HTERT RPE-1 (cell line): ENCODE data around the gene C17orf100.
"Not testable (repeated sequence)": the region's sequence is repeated elsewhere in the genome, so short reads cannot be mapped to it uniquely, and the experiment has no call there.

Experiments
- in situ Hi-C: fragments of 300-500 bp; cut with MboI; formaldehyde crosslinking; loops from 4 replicates; pipeline ENCODE4 v1.14.3; 2020; ENCODE audit warnings: low sequenced_read_pairs

The C17orf100 gene

DNA sequence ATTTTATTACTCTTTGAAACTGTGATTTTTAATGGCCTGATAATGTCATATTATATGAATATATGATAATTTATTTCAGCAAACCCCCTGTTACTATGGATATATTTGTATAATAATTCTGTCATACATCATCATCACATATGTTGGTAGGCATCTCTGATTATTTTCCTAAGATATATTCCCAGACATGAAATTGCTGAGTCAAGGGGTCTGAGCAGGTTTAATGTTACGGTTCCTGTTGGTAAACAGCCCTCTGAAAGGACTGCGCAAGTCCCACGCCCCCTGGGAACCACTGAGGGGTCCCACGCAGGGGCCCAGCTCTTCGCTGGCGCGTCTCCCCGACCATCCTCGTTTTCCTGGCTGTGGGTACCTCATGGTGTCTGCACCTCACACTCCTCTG lies 37.4 kb downstream of the C17orf100 start:
- in situ Hi-C loops = no loop called here

DNA sequence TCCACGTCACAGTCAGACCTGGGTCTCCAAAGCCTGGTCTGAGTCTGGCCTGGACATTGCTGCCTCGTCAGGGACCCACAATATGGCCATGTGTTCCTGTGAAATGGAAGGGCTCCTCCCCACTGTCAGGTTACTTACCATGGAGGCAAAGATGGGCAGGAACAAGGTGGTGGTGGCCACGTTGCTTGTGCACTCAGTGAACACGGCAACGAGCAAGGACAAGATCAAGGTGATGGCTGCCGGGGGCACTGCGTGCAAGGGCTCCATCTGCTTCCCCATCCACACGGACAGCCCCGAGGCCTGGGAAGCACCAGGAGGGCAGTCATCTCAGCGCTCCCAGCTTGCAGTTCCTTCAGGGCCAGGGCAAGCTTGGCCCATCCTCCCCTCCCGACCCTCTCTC lies 39.1 kb downstream of the C17orf100 start:
- in situ Hi-C loops = no loop called here

DNA sequence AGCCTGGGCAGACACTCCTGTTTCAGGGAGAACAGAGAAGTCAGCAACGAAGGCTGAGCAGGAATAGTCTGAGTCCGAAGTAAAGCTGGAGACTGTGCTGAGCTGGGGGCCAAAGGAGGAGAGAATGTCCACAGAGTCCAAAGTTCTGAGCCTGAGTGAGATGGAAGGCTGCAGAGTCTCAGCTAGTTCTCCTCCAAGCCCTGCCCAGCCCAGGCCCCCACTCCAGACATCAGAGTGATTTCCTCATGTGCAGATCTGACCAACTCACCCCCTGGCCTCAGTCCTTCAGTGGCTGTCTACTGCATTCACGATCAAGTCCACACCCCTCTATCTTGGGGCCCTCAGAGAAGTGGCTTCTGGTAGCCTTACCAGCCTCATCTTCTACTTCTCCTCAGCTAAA lies 40.0 kb downstream of the C17orf100 start:
- in situ Hi-C loops = no loop called here

DNA sequence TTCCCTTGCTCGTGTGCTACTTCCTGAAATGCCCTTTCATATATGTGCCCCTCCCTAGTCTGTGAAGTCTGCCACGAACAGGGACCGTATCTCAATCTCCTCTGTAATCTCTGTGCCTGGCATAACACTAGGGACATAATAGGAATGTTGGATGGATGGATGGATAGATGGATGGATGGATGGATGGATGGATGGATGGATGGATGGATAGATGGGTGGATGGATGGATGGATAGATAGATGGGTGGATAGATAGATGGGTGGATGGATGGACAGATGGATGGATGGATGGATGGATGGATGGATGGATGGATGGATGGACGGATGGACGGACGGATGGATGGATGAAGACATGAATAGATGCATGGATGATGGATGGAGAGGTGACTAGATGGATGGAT lies 40.4 kb downstream of the C17orf100 start:
- in situ Hi-C loops = not testable (repeated sequence)

DNA sequence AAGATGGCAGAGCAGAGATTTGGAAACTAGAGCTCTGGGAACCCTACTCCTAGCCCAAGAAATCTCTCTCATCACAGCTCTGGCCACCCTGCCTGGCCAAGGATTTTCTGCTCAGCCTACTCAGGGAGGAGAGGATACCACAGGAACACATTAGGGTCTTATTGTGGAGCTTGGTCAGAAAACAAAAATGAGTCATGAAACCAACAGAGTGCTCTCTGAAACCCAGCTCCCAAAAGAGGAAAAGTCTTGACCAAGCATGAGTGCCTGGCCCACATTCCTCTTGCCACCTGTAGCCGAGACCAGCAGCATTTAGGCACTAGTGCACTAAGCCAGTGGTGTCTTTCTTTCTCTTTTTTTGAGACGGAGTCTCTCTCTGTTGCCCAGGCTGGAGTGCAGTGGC lies 43.5 kb downstream of the C17orf100 start:
- in situ Hi-C loops = no loop called here

DNA sequence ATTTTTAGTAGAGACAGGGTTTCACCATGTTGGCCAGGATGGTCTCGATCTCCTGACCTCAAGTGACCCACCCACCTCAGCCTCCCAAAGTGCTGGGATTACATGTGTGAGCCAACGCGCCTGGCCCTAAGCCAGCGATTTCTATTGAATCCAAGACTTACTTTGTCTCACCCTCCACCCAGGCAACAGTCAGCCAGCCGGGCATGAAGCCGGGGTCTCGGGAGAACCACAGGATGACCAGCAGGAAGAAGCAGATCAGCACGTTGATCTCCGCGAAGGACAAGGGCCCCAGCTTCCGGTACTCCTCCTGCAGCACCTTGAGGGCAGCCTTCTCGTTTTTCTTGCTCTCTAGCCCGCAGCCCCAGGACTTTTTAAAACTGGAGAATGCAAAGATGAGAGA lies 44.0 kb downstream of the C17orf100 start:
- in situ Hi-C loops = no loop called here

DNA sequence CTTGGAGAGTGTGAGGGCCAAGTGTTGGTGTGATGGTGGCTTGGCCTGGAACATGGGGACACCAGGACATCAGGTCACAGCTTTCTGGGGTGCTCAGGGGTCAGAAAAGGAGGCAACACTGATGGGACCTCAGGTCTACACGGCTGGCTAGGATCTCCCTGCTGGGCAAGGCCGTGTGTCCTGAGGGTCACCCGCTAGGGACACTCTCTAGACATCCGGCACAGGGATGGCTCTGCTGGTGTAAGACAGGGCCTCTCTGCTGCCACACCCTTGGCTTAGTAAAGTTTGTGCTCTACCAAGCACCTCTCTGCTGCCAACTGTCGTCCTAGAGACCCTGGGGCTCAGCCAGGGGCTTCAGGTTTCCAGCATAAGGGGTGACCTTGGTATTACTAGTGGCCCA lies 45.3 kb downstream of the C17orf100 start:
- in situ Hi-C loops = no loop called here

DNA sequence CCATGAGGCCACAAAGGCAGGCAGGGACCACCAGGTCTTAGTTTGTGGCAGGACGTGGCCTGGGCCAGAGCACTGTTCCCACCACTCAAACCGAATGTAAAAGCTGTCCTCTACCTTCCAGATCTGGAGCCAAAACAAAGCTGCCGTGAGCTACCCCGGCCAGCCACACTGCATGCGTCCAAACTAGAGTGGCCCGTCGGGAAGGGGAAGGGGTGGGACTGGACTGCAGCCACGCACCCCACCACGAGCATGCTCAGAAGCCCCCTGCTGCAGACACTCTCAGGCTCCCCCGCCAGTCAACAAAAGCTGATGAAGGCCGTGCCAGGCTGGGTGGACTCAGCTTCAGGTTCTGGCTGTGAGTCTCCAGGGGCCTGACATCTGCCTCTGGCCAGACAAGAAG lies 46.4 kb downstream of the C17orf100 start:
- in situ Hi-C loops = no loop called here

DNA sequence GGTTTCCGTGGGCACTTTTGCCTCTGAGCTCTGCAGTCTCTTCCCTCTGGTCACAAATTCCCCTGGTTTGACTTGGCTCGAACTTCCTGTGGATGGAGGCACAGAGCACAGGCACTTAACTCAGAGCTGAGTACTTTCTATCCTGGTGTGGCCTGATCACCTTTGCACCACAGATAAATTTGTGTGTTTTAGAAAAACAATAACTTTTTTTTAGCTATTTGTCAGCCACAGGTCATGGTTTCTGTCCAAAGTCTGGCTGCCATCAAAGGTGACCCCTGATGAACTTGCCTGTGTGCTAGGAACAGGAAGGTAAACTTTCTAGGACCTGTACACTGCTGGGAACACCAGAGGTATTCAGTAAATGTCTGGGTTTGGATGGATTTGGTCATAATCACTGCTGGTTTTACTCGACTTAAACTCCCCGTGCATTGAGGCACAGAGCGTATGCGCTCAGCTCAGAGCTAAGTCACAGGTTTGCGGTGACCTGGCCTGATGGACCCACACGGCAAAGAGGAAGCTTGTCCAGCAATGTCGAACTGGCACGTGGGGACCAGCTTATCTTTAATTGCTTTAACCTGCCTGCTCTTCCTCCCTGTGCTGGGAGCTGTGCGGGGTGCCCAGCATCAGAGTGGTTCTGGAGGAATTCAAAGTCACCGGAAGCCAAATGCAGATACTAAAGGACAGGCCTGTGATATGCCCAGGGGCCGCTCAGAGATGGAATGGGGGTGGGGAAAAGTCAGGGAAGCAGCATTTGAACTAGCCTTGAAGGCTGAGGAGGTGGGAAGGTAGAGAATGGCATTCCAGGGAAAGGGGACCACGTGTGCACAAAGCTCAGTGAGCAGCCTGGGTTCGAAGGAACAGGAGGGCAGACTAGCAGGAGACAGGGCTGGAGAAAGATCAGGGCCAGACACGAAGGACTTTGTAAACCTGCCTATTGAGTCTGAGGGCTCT lies 48.7 kb downstream of the C17orf100 start:
- in situ Hi-C loops = no loop called here

DNA sequence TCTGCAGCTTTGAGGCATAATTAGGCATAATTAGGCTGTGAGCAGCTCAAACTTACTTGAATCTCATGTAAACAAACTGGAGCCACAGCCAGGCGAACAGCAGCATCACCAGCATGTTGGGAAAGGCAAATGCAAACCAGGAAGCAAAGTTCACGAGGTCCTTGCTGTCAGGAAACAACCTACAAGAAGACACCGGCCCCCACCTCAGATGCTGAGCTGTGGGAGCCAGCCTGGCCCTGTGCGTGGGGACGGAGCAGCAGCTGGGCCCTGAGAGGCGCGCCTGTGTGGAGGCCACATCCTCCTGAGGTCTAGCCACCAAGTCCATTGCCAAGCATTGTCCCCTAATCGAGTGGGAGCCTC lies 49.4 kb downstream of the C17orf100 start:
- in situ Hi-C loops = no loop called here

DNA sequence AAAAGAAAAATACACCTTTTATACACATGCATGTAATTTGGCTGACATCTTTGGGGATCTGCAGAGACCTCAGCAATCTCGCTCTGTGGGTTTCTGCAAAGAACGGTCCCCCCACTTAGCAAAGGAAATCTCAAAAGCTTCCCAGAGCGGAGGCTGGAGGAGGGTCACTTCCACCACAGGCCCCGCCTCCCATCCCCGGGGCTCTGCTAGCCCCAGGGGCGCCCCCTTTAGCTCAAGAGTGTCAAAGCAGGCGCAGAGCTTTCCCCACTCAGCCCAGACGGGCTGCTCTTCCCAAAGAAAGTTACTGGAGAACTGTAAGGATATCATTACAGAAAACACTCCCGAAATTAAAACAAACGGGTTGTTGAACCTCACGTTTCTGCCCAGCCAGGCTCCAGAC lies 50.2 kb downstream of the C17orf100 start:
- in situ Hi-C loops = no loop called here

DNA sequence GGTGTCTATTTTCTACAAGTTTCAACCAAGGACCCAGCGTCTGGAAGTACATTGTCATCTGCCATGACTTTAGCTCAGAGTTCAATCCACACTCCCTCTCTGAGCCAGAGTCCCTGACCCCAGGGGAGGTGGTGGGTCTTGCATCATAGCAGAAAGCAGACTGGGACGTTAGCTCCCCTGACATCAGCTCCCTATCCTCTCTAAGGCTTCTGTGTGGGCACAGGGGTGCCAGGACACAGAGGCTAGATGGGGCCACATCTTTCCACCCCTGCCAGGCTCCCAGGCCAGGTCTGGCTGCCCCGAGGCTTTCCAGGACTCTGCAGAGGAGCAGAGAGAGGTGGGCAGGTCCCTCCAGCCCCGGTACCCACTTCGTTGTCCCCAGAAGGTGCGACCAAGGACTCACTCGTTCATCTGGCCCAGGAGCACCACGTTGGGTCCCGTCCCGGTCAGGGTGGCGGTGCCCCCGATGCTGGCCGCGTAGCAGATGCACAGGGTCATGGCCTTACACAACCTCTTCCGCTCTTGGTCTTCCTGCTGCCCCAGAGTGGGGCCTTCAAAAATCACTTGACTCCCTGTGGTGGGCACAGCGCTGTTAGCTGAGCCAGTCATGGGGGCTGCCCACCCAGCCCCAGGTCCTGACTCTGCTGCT lies 51.1 kb downstream of the C17orf100 start:
- in situ Hi-C loops = no loop called here
